Breast epithelium (tissue), 4 donors: ENCODE results near the gene SERGEF. TPM values are rescaled to one million over a fixed set of nuclear protein-coding genes. Genes with fewer than 3 reads are reported as not detected.
A peak's percentile ranks its signal among the peaks of the same experiment; 100 is the strongest.

Experiments
- DNase-seq, 2 donors: peaks; one replicate each; pipeline ENCODE4 v3.0.0-alpha.2; 2019; ENCODE audit warnings: low spot score in 2 of 2
- H3K27ac ChIP-seq, 2 donors: fragments of 200-600 bp; sonication (generic) in 1 of 2; one replicate each; pipeline ENCODE4 v1.5.1; 2016 to 2019; ENCODE audit warnings: mild to moderate bottlenecking in 1 of 2
- H3K27me3 ChIP-seq, 2 donors: fragments of 200-600 bp; sonication (generic) in 1 of 2; one replicate each; pipeline versions ENCODE4 v1.5.1 to v1.6.0; 2017 to 2019; ENCODE audit warnings: control low read depth in 1 of 2, mild to moderate bottlenecking in 1 of 2
- H3K36me3 ChIP-seq: fragments of 200-600 bp; one replicate; pipeline ENCODE4 v1.5.1; 2019
- H3K4me1 ChIP-seq, 2 donors: fragments of 200-600 bp; sonication (generic); one replicate each; pipeline ENCODE4 v1.5.1; 2016 to 2019; ENCODE audit warnings: control low read depth in 1 of 2
- H3K4me3 ChIP-seq, 3 donors: fragments of 200-600 bp; sonication (generic); 1 replicate in 2 of 3; 2 replicates in 1 of 3; pipeline ENCODE4 v1.5.1; 2016 to 2019; ENCODE audit warnings: mild to moderate bottlenecking in 3 of 3, moderate library complexity in 2 of 3
- H3K9me3 ChIP-seq, 2 donors: fragments of 200-600 bp; sonication (generic) in 1 of 2; one replicate each; pipeline ENCODE4 v1.5.1; 2016 to 2019; ENCODE audit warnings: control low read depth in 1 of 2
- CTCF ChIP-seq, 3 donors: fragments of 450-650 bp; IDR thresholded peaks; one replicate each; pipeline ENCODE4 v1.5.1; 2016 to 2017; ENCODE audit warnings: antibody characterized with exemption in 3 of 3, mild to moderate bottlenecking in 3 of 3, moderate library complexity in 3 of 3
- POLR2A ChIP-seq: fragments of 450-650 bp; IDR thresholded peaks from one replicate; pipeline ENCODE4 v1.6.1; 2016; ENCODE audit warnings: antibody characterized with exemption, mild to moderate bottlenecking, moderate library complexity
- POLR2AphosphoS5 ChIP-seq, 3 donors: sonication (generic); formaldehyde crosslinking; IDR thresholded peaks; one replicate each; pipeline ENCODE4 v1.6.1; 2017; ENCODE audit warnings: antibody characterized with exemption in 3 of 3
- intact Hi-C: fragments of 100-400 bp; cut with DNase I; formaldehyde crosslinking; loops from one replicate; pipeline ENCODE4 v1.15.1; 2023; ENCODE audit warnings: low total_unique reads
- total RNA-seq, 3 donors: library from RNA; depleted of rRNA; stranded (reverse); fragments of >200 nt; gene quantifications; one replicate each; pipeline ENCODE4 v1.1.0, GENCODE V29; 2016

SERGEF gene
- total RNA-seq, 3 donors from 2014 or later = 31.8 to 47.5 (median 41.9) TPM

- intact Hi-C loops = no loop called here
- no peak overlapping the region for H3K27ac ChIP-seq
- no peaks in the 10 kb centered on the region for H3K4me1 ChIP-seq
- DNase-seq = no peak
- TF ChIP-seq POLR2A (no peak), POLR2AphosphoS5 (IDR thresholded peaks at IDR 0.05) (no peak), CTCF (IDR thresholded peaks at IDR 0.05) (no peak)
- no peaks in the 10 kb centered on the region for H3K27me3 ChIP-seq
- H3K9me3 ChIP-seq = no peaks in the 10 kb centered on the region
- no peaks in the 10 kb centered on the region for H3K36me3 ChIP-seq
- no peak overlapping the region for H3K4me3 ChIP-seq
Measured at GRCh38 chr11:17929171-17929570, 83.7 kb downstream of the SERGEF start.

GRCh38 chr11:17927681-17928343, 85.0 kb downstream of the SERGEF start:
- Histone ChIP-seq H3K9me3 (no peaks in the 10 kb centered on the region), H3K36me3 (no peaks in the 10 kb centered on the region), H3K27me3 (no peaks in the 10 kb centered on the region), H3K4me3 (no peak overlapping the region), H3K4me1 (no peaks in the 10 kb centered on the region), H3K27ac (no peak overlapping the region)
- intact Hi-C loops = no loop called here
- TF ChIP-seq CTCF (IDR thresholded peaks at IDR 0.05) = no peak
- TF ChIP-seq POLR2A = no peak
- TF ChIP-seq POLR2AphosphoS5 (IDR thresholded peaks at IDR 0.05) = no peak
- DNase-seq = no peak

- intact Hi-C loops = no loop called here
- Histone ChIP-seq H3K4me3 (no peak overlapping the region), H3K4me1 (no peaks in the 10 kb centered on the region), H3K27me3 (no peaks in the 10 kb centered on the region), H3K9me3 (no peaks in the 10 kb centered on the region), H3K36me3 (no peaks in the 10 kb centered on the region), H3K27ac (peak overlapping the region in 1 of 2 donors; percentile 69)
- TF ChIP-seq CTCF (IDR thresholded peaks at IDR 0.05) (no peak), POLR2AphosphoS5 (IDR thresholded peaks at IDR 0.05) (no peak), POLR2A (no peak)
- no peak for DNase-seq
Measured at GRCh38 chr11:17927041-17927440, 85.8 kb downstream of the SERGEF start.

- intact Hi-C loops = no loop called here
- Histone ChIP-seq H3K27ac (no peak overlapping the region), H3K9me3 (no peaks in the 10 kb centered on the region), H3K4me3 (no peak overlapping the region), H3K36me3 (no peaks in the 10 kb centered on the region), H3K4me1 (no peaks in the 10 kb centered on the region), H3K27me3 (no peaks in the 10 kb centered on the region)
- no peak for DNase-seq
- TF ChIP-seq POLR2A (no peak), POLR2AphosphoS5 (IDR thresholded peaks at IDR 0.05) (no peak)
Measured at GRCh38 chr11:17924713-17925112, 88.1 kb downstream of the SERGEF start.

- no peaks in the 10 kb centered on the region for H3K9me3 ChIP-seq
- H3K36me3 ChIP-seq = no peaks in the 10 kb centered on the region
- intact Hi-C loops = no loop called here
- no peak for DNase-seq
- H3K4me3 ChIP-seq = no peak overlapping the region
- no peaks in the 10 kb centered on the region for H3K4me1 ChIP-seq
- H3K27ac ChIP-seq = no peak overlapping the region
- TF ChIP-seq CTCF (IDR thresholded peaks at IDR 0.05) = no peak
- no peak for TF ChIP-seq POLR2A
- TF ChIP-seq POLR2AphosphoS5 (IDR thresholded peaks at IDR 0.05) = no peak
- no peaks in the 10 kb centered on the region for H3K27me3 ChIP-seq
Measured at GRCh38 chr11:17923217-17923616, 89.6 kb downstream of the SERGEF start.
